Fibroblast of pulmonary artery (primary cell): ENCODE results near the gene PABPN1L.

Source experiments
- DNase-seq: peaks from one replicate; pipeline ENCODE4 v3.0.0-alpha.2; 2010; ENCODE audit warnings: low read depth
- H3K4me3 ChIP-seq: replicated peaks from 2 replicates; pipeline ENCODE4 v1.5.1; 2011; ENCODE audit warnings: low read depth, mild to moderate bottlenecking, control low read depth, low read length, moderate library complexity
- TF ChIP-seq, protein P1 (sequence below): IDR thresholded peaks from 2 replicates; pipeline ENCODE4 v1.5.1; 2011; ENCODE audit warnings: mild to moderate bottlenecking, control low read depth, low read length, inconsistent platforms; ENCODE audit errors: missing control alignments

Gene PABPN1L

DNA sequence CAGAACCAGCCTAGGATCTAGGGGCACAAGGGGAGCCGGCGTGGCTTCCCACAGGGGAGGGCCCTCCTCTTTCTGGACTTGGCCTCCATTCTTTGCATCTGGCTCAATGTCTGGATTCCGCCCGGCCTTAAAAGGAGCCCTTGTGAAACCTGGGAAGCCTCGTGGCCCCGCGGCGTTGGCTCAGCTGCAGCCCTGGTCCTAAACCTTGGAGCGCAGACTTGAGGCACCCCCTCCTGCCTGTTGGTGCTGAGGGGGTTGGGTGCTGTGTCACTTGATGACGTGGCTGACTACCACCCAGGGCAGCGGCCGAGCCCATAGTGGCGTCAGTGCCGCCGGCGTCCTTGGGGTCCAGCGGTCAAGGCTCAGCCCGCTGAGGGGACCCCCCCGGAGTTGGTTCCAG lies 5.1 kb downstream of the PABPN1L start:
- DNase-seq, result no peak
- TF ChIP-seq, protein P1, sequence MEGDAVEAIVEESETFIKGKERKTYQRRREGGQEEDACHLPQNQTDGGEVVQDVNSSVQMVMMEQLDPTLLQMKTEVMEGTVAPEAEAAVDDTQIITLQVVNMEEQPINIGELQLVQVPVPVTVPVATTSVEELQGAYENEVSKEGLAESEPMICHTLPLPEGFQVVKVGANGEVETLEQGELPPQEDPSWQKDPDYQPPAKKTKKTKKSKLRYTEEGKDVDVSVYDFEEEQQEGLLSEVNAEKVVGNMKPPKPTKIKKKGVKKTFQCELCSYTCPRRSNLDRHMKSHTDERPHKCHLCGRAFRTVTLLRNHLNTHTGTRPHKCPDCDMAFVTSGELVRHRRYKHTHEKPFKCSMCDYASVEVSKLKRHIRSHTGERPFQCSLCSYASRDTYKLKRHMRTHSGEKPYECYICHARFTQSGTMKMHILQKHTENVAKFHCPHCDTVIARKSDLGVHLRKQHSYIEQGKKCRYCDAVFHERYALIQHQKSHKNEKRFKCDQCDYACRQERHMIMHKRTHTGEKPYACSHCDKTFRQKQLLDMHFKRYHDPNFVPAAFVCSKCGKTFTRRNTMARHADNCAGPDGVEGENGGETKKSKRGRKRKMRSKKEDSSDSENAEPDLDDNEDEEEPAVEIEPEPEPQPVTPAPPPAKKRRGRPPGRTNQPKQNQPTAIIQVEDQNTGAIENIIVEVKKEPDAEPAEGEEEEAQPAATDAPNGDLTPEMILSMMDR, result no peak
- H3K4me3 ChIP-seq, result no peak overlapping the region

DNA sequence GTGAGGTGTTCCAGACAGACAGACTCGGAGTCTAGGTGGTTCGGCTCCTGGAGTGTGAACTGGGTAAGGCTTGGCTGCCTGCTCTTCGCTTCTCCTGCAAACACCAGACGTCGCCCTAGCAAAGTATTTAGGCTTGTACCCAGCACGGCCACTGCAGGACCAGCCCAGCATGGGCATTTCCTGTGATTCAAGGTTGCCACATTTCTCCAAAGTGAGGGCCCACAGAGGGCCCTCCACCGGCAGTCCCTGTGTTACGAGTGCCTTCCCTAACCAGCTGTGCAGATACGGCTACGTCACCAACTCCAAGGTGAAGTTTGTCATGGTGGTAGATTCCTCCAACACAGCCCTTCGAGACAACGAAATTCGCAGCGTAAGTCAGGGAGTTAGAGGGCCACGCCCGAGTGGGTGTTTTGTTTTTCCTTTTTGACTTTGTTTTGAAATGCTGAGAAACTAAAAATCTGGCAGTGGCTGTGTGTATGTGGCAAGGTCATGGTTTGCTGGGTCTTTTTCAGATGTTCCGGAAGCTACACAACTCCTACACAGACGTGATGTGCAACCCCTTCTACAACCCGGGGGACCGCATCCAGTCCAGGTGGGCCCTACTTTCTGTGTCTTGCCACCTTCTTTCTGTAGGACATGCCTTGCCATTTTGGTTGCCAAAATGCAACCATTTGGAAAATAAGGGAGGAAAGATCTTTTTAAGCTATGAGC lies 6.9 kb downstream of the PABPN1L start:
- H3K4me3 ChIP-seq, result no peak overlapping the region
- TF ChIP-seq, protein P1, result no peak
- no peak for DNase-seq

DNA sequence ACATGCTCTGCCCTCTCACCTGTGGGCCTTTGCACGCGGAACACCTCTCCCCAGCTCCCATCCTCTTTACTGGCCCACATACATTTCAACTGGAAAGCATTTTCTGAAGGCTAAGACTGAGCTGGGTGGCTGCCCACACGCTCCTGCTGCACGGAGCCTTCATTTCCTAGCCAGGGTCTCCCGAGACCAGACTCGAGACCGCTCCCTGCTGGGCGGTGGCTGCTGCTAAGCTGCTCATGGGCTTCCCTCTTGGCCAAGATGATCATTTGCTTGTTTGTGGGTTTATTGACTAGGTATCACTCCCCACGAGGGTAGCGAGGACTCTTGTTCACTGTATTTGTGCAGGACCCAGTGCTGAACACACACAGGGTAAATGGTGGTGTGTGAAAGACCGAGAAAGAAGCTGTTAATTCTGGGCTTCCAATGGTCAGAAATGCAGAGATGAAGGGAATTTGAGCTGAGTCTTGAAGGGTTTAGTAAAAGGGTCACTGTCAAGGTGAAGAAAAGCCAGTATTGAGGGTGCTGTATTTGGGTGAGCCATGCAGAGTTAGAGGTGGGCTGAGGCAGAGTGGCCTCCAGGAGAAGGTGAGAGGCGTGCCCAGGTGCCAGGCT lies 8.6 kb downstream of the PABPN1L start:
- peak; percentile 83 for DNase-seq
- H3K4me3 ChIP-seq, result peak overlapping the region; percentile 99
- TF ChIP-seq, protein P1, result peak; percentile 94

DNA sequence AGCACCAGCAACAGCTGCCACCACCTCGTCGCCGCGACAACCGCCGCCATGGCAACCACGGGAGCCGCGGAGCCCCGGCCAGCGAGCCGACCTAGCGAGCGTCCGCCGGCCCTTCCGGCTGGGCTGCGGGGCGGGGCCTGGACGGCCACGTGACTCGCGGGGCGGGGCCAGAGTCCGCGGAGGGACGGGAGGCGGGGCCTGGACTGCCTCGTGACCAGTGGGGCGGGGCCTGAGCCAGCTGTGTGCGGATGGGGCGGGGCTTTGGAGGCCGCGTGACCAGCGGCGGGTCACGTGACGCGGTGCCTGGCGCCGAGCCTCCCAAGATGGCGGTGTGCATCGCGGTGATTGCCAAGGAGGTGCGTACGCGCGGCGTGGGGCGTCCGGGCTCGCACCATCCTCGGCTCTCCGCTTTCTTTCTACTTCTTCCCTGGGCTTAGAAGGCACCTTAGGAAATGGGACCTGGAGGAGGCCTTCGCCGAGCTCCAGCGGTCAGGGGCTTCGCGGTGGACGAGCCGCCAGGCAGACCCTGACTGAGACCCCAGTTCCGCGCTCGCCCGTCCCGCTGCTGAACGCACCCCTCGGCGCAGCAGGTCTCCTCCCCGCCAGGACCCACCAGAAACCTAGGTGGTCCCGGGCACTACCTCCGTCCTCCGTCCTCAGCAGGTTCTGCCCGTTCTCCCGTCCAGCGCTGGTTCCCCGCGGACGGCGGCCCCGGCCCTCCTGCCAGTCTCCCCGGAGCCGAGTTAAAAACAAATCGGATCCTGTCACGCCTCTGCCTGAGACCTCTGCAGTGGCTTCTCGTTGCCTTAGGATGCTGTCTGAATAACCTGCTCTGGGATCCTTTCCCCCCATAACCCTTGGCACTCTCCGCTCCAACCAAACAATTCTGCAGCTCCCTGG lies 9.4 kb downstream of the PABPN1L start, which contains the start of the genes GALNS and TRAPPC2L:
Gene GALNS, minus strand, starts transcription at position 120 of the 900 bp plus-strand sequence. Its CDS starts 70 bp downstream, at position 50.
Gene TRAPPC2L, plus strand, starts transcription at position 300 of the 900 bp plus-strand sequence. Its CDS starts 24 bp downstream, at position 324.
- peak; percentile 97 for DNase-seq
- H3K4me3 ChIP-seq, result peak within 1 kb of the TSS; percentile 99
- TF ChIP-seq, protein P1, result no peak

DNA sequence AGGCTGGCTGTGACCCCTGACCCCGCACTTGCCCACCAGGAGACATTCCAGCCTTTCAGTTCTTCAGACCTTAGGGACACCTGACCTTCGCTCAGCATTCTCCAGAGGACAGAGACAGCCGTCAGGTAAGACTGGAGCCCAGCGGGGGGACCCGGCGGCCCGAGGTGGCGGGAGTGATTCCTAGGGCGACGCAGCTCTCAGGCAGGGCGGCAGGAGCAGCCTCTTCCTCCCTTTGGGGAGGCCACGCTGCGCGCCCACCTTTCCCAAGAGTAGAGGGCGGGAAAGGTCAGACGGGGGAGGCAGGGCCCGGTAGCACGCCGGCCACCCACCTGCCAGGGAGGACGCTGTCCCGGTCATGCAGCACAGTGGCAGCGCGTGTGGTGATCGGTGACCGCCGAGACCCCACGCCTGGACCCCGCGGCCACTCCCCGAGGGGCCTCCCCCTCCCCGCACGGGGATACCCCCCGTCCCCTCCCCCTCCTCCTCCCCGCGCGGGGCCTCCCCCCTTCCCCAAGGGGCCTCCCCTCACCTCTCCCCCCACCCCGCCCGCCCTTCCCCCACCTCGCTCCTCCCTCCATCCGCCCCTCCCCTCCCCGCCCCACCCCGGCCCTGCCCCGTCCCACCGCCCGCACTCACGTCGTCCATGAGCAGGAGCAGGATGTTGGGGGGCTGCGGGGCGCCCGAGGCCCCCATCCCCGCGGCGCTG lies 10.2 kb downstream of the PABPN1L start:
- peak overlapping the region; percentile 99 for H3K4me3 ChIP-seq
- TF ChIP-seq, protein P1, result no peak
- no peak for DNase-seq

DNA sequence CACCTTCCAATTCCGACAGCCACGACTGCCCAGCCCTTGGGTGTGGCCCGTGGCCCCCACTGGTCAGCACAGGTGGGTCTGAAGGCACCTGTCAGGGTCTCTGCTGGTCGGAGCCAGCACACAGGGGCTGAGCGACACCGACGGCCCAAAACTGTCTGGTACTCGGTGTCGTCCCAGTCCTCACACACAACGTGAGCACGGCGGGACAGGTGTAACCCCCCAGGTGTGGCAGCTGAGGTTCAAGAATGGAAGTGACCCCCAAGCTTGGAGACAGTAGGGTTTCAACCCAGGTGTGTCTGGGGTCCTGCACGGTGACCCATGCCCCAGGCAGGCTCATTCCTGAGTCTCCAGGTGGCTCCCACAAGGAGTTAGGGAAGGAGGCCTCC lies 10.7 kb downstream of the PABPN1L start:
- TF ChIP-seq, protein P1, result no peak
- no peak for DNase-seq
- H3K4me3 ChIP-seq, result peak overlapping the region; percentile 99
